ENCODE results near the gene MRPL37. TPM values are rescaled to one million over a fixed set of nuclear protein-coding genes. Genes with fewer than 3 reads are reported as not detected.

MRPL37 gene
- polyA plus RNA-seq, 3 donors = 7.5 to 47.8 (median 42.5) TPM

DNA sequence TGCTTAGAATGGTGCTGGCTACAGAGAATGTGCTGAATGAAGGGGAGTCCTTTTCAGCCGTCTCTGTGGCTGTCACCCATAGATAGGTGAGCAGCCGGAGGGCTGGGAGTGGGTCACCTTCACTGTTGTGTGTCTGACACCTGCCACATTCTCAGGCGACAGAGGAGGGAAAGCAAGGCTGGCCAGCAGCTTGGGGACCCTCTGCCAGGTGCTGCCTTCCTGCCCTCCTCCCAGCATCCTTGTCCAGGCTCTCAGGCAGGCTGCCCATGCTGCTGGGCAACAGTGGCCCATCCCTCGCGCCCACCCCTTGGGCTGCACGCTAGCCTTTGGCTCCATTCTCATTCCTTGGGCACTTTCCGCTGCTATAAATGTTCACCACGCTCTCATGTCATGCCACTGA is 22.2 kb upstream of the MRPL37 start:
- Histone ChIP-seq H4K20me1 (ENCODE audit: insufficient read depth, low read length) (no peaks in the 10 kb centered on the region), H3K36me3 (replicated peaks in 1 of 2; ENCODE audit: control insufficient read depth in 1 of 2, insufficient read depth in 2 of 2, low read length in 2 of 2) (peaks cover 16 to 17% of the 10 kb centered on the region in 2 donors), H3K79me2 (ENCODE audit: insufficient read depth, low read length) (no peaks in the 10 kb centered on the region), H3K4me1 (ENCODE audit: control insufficient read depth in 1 of 2, insufficient read depth in 2 of 2, low read length in 2 of 2) (no peaks in the 10 kb centered on the region), H3K9ac (ENCODE audit: insufficient read depth, low read length, poor library complexity, severe bottlenecking) (no peak overlapping the region), H3K4me3 (replicated peaks in 1 of 3; ENCODE audit: low read depth in 2 of 3, low read length in 3 of 3) (no peak overlapping the region), H3K27ac (ENCODE audit: low read depth in 1 of 2, low read length in 2 of 2) (no peak overlapping the region), H3K27me3 (ENCODE audit: control insufficient read depth in 2 of 2, insufficient read depth in 2 of 2, low read length in 2 of 2) (no peaks in the 10 kb centered on the region), H3K4me2 (replicated peaks; ENCODE audit: extremely low read depth, low read length, poor library complexity, severe bottlenecking) (no peak overlapping the region), H2AFZ (ENCODE audit: insufficient read depth, low read depth, low read length, poor library complexity, severe bottlenecking) (no peak overlapping the region), H3K9me3 (replicated peaks in 1 of 2; ENCODE audit: control insufficient read depth in 1 of 2, insufficient read depth in 1 of 2, low read length in 2 of 2) (no peaks in the 10 kb centered on the region)
- WGBS (ENCODE audit: insufficient coverage) = 96% methylated on average over 7 of the region's 8 CpGs
- Mint-ChIP-seq H3K36me3 (peaks cover 14 to 25% of the 10 kb centered on the region in 2 donors), H3K27ac (no peak overlapping the region), H3K9me3 (no peaks in the 10 kb centered on the region), H3K4me1 (peaks cover 3% of the 10 kb centered on the region), H3K27me3 (ENCODE audit: low read depth in 3 of 3) (peaks cover 0 to 3% (median 0%) of the 10 kb centered on the region in 3 donors), H3K4me3 (no peak overlapping the region)
- intact Hi-C loops (cut with micrococcal nuclease) = no loop called here
- DNase-seq = no peak
- TF ChIP-seq, protein P1, sequence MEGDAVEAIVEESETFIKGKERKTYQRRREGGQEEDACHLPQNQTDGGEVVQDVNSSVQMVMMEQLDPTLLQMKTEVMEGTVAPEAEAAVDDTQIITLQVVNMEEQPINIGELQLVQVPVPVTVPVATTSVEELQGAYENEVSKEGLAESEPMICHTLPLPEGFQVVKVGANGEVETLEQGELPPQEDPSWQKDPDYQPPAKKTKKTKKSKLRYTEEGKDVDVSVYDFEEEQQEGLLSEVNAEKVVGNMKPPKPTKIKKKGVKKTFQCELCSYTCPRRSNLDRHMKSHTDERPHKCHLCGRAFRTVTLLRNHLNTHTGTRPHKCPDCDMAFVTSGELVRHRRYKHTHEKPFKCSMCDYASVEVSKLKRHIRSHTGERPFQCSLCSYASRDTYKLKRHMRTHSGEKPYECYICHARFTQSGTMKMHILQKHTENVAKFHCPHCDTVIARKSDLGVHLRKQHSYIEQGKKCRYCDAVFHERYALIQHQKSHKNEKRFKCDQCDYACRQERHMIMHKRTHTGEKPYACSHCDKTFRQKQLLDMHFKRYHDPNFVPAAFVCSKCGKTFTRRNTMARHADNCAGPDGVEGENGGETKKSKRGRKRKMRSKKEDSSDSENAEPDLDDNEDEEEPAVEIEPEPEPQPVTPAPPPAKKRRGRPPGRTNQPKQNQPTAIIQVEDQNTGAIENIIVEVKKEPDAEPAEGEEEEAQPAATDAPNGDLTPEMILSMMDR (IDR thresholded peaks at IDR 0.05) = no peak

DNA sequence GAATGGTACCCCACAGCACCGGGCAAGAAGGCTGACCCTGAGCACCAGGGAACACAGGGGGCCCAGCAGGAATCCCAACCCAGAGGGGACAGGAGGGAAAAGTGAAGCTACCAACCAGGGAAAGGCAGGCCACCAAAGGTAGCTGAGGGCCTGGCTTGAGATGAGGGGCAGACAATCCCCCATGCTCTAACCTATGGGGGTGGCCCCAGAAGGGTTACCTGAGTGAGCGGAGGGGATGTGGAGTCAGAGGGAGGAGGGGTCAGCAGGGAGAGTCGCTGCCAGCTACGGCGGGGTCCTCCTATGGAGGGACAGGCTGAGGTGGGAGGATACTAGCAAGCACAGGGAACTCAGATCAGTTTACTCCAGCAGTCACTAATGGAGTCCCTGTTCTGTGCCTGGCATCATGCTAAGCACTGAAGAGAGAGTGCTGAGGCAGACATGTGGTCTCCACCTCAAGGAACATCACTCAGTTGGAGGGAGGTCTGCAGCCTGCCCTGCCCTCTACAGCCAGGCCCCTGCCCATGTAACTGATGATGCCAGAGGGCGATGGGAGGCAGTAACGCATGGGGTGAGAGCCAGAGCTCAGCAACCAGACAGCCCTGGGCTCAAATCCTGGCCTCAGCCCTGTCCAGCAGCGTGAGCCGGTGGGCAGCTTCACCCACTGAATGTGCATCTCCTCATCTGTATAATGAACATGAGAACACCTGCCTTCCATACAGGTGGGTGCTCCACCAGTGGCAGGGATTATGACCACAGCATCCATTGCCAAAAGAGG is 21.5 kb upstream of the MRPL37 start:
- H3K4me3 Mint-ChIP-seq = no peak overlapping the region
- Histone ChIP-seq H3K9me3 (replicated peaks in 1 of 2; ENCODE audit: control insufficient read depth in 1 of 2, insufficient read depth in 1 of 2, low read length in 2 of 2) (no peaks in the 10 kb centered on the region), H2AFZ (ENCODE audit: insufficient read depth, low read depth, low read length, poor library complexity, severe bottlenecking) (no peak overlapping the region), H3K27me3 (ENCODE audit: control insufficient read depth in 2 of 2, insufficient read depth in 2 of 2, low read length in 2 of 2) (no peaks in the 10 kb centered on the region), H3K4me3 (replicated peaks in 1 of 3; ENCODE audit: low read depth in 2 of 3, low read length in 3 of 3) (no peak overlapping the region), H3K9ac (ENCODE audit: insufficient read depth, low read length, poor library complexity, severe bottlenecking) (no peak overlapping the region), H4K20me1 (ENCODE audit: insufficient read depth, low read length) (no peaks in the 10 kb centered on the region), H3K36me3 (replicated peaks in 1 of 2; ENCODE audit: control insufficient read depth in 1 of 2, insufficient read depth in 2 of 2, low read length in 2 of 2) (peaks cover 15 to 16% of the 10 kb centered on the region in 2 donors), H3K4me2 (replicated peaks; ENCODE audit: extremely low read depth, low read length, poor library complexity, severe bottlenecking) (no peak overlapping the region), H3K27ac (ENCODE audit: low read depth in 1 of 2, low read length in 2 of 2) (no peak overlapping the region), H3K79me2 (ENCODE audit: insufficient read depth, low read length) (no peaks in the 10 kb centered on the region), H3K4me1 (ENCODE audit: control insufficient read depth in 1 of 2, insufficient read depth in 2 of 2, low read length in 2 of 2) (no peaks in the 10 kb centered on the region)
- DNase-seq = no peak
- TF ChIP-seq, protein P1 (IDR thresholded peaks at IDR 0.05) = no peak
- peaks cover 2% of the 10 kb centered on the region for H3K4me1 Mint-ChIP-seq
- no peaks in the 10 kb centered on the region for H3K9me3 Mint-ChIP-seq
- peak overlapping the region in 3 of 7 donors; percentile 19 to 26 (median 25) for H3K27ac Mint-ChIP-seq
- H3K27me3 Mint-ChIP-seq (ENCODE audit: low read depth in 3 of 3) = peaks cover 0 to 3% (median 0%) of the 10 kb centered on the region in 3 donors
- intact Hi-C loops (cut with micrococcal nuclease) = no loop called here
- WGBS (ENCODE audit: insufficient coverage) = 100% methylated on average over 5 of the region's 9 CpGs
- H3K36me3 Mint-ChIP-seq = peaks cover 20 to 25% of the 10 kb centered on the region in 2 donors
